Inflammatory macrophage (primary cell): ENCODE data around the gene MAGEB6.
"Not testable (repeated sequence)": the region's sequence is repeated elsewhere in the genome, so short reads cannot be mapped to it uniquely, and the experiment has no call there.

Experiments
- DNase-seq, 2 donors: peaks; one replicate each; pipeline ENCODE4 v3.0.0-alpha.2; 2020 to 2022
- total RNA-seq, 18 experiments: gene quantifications; one replicate each; lab custom pipeline; 2026; ENCODE audit warnings: mixed read lengths in 6 of 18, inconsistent platforms in 2 of 18; lab: John Stamatoyannopoulos, UW

Gene MAGEB6, protein sequence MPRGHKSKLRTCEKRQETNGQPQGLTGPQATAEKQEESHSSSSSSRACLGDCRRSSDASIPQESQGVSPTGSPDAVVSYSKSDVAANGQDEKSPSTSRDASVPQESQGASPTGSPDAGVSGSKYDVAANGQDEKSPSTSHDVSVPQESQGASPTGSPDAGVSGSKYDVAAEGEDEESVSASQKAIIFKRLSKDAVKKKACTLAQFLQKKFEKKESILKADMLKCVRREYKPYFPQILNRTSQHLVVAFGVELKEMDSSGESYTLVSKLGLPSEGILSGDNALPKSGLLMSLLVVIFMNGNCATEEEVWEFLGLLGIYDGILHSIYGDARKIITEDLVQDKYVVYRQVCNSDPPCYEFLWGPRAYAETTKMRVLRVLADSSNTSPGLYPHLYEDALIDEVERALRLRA
- 0 to 0.03 (median 0) reads per million in 18 experiments for total RNA-seq

DNA sequence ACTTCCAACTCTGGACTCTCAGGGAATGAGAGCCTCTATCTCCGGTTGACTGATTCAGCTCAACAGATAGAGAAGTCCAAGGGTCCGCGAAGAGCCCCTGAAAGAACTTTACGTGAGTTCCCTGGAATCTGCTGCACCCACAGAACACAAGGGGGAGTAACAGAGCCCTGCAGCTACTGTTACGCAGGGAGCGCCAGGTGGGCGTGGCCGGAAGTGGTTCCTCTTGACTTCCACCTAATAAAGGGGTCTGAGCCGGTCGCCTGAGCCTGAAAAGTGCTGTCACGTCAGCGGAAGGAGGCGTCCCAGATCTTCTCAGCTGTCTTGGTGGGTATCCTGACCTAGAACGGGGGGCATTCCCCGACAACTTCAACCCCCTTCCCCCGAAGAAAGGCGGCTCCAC is at the start of gene MAGEB6:
MAGEB6 (plus strand) TSS at position 237 of the 400 bp plus-strand sequence. CDS start 1,407 bp downstream, outside the sequence.
- DNase-seq = no peak

DNA sequence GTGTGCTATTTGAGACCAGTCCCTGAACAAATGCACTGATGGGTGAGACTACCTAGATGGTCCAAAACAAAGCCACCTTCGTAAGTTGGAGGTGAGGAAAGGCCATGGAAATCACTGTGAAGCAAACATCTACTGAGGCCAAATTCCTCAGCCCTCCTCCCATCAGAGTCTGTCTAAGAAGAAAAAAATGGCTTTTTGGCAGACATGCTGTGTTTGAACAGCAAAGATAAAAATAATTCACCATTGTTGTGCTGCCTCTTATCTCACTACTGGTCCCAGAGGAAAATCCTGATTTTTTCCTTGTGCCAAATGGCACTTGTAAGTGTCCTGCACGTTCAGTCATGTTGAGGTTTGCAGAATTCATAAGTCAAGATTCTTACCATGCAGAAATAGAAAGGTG is 46.2 kb upstream of the MAGEB6 start:
- DNase-seq = no peak

DNA sequence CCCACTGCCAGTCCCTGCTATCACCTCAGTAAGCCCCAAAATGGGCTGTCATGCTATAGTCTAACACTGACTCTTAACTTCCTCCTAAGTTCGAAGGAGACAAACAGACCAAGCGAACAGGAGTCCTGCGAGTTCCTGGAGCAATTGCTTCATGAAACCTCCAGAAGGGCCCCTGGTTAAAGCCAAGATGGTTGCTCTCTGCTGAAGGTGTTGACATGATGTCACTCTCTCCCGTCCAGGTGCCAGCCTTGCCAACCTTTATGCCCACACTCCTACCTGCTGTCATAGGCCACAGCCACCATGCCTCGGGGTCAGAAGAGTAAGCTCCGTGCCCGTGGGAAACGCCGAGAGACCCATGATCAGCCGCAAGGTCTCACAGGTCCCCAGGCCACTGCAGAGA is 31.9 kb upstream of the MAGEB6 start, which contains the start of gene MAGEB6B:
MAGEB6B (plus strand) TSS at position 301 of the 400 bp plus-strand sequence; CDS start at position 301, 0 bp downstream.
- no peak for DNase-seq

DNA sequence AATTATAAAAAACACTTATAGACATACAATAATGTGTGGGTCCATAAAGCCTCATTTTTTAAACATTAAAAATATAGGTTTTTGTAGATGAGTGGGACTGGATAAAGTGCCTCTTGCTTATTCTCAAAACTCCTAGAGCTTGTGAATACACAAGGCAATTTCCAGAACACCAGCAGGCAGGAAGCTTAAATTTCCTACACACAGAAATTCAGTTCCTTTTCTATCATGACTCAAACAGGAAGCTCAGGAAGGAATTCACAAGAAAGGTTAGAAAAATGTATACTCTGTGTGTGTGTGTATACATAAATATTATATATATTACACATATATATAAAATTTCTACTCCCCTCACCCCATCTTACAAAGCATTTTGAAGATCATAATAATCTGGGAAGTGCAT is 11.3 kb downstream of the MAGEB6 start:
- no peak for DNase-seq

DNA sequence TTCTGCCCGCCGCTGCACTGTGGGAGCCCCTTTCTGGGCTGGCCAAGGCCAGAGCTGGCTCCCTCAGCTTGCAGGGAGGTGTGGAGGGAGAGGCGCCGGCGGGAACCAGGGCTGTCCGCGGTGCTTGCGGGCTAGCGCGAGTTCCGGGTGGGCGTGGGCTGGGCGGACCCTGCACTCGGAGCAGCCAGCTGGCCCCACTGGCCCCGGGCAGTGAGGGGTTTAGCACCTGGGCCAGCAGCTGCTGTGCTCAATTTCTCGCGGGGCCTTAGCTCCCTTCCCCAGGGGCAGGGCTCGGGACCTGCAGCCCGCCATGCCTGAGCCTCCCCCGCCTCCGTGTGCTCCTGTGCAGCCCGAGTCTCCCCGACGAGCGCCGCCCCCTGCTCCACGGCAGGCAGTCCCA is 12.5 kb downstream of the MAGEB6 start:
- DNase-seq = not testable (repeated sequence)

DNA sequence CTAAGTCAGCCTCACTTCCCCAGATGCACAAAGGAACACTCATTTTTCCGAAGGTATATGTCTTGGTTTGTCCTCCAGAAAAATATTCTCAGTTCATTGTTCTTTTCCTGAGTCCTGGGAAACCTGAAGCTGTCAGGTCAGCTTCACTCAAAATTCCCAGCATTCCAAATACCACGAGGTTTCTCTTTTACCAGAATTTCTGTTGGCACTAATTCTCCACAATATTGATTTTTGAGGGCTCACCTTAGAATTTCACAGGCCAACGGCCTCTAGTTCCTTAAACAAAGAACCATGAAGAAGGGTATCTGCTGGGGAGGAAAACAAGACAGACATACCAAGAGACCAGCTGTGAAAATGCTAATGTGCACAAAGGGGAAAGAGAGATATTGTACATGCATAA is 15.8 kb downstream of the MAGEB6 start:
- DNase-seq = no peak

DNA sequence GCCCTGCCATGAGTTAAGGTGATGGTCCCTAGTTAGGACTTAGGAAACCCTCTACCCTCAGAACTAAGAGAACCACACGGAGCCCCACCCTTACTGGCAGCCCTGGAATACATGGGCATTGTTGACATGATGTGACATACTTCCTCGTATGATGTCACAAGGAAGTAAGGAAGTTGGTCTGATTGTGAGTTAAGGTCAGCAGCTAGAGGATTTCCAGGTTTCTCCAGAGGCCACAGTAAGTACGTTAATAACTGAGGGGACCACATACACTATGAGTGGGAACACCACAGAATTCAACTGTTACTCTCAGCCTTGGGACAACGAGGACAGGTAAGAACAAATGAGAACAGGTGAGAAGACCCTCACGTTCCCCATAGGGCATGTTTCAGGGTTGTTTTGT is 23.6 kb downstream of the MAGEB6 start, which contains the start of gene MAGEB5:
MAGEB5 (plus strand) TSS at position 301 of the 400 bp plus-strand sequence. CDS start 1,133 bp downstream, outside the sequence.
- no peak for DNase-seq

DNA sequence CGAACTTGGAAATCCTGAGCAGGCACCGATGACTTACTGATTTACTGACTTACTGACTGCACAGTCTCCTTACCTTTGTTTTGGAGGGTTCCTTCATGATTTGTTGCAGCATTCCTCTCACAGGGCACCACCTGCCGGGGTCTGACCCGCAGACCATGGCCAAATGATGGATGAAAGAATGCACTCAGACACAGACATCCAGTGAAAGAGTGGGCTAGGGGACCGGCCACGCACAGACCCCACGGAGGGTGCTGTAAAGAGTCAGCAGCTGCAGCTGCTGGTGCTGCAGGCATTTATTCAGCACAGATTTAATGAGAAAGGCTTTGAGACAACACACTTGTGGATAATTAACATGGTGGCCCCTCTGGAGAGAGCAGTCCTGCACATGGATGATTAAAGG is 27.1 kb downstream of the MAGEB6 start:
- DNase-seq = no peak

DNA sequence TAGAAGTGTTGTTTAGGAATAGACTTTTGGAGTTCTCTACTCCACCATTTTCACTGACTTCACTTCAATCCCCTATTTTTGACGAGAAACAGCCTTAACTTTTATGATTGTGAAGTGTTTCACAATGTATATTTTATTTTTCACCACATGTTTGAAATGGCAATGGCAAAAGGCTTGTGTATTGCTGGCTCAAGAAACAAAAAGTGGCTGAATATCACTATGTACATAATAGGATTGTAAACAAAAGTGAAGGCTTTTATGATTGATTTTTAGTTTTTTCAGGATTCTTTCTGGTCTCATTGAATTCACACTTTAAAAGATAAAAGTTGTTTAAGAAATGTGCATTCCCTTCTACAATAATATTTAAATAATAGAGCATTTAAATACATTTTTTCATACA is 41.9 kb downstream of the MAGEB6 start:
- DNase-seq = no peak
